Prostate gland (tissue), 2 donors: ENCODE data around the gene STK36.

ENCODE experiments used
- CTCF ChIP-seq, 4 experiments: fragments of 200-600 bp in 2 of 4; fragments of 450-650 bp in 2 of 4; sonication (generic) in 2 of 4; IDR thresholded peaks; 1 replicate in 3 of 4; 2 replicates in 1 of 4; pipeline ENCODE4 v1.5.1; 2016 to 2019; ENCODE audit warnings: antibody characterized with exemption in 4 of 4, mild to moderate bottlenecking in 2 of 4, moderate library complexity in 2 of 4
- POLR2A ChIP-seq: fragments of 450-650 bp; IDR thresholded peaks from one replicate; pipeline ENCODE4 v1.6.1; 2016; ENCODE audit warnings: antibody characterized with exemption, mild to moderate bottlenecking

- TF ChIP-seq CTCF (IDR thresholded peaks at IDR 0.05): no peak
- TF ChIP-seq POLR2A: no peak
Observed at GRCh38 chr2:218662827-218663226, 9.1 kb upstream of the STK36 start.
